HepG2 (cell line): ENCODE results near the gene TFB1M. TPM values are rescaled to one million over a fixed set of nuclear protein-coding genes. Genes with fewer than 3 reads are reported as not detected.
A peak's percentile ranks its signal among the peaks of the same experiment; 100 is the strongest.

ENCODE experiments used
- ARNTL ChIP-seq: sonication (generic); formaldehyde crosslinking; IDR thresholded peaks from 2 replicates; pipeline ENCODE4 v1.4.0; 2020; ENCODE audit warnings: mild to moderate bottlenecking, missing genetic modification reagents
- BRCA1 ChIP-seq: sonication (generic); formaldehyde crosslinking; IDR thresholded peaks from 2 replicates; pipeline ENCODE4 v1.4.0; 2020; ENCODE audit warnings: missing genetic modification reagents
- E2F1 ChIP-seq: sonication (generic); formaldehyde crosslinking; IDR thresholded peaks from 2 replicates; pipeline ENCODE4 v1.5.0; 2020; ENCODE audit warnings: missing genetic modification reagents
- FOXP4 ChIP-seq: sonication (generic); formaldehyde crosslinking; IDR thresholded peaks from 2 replicates; pipeline ENCODE4 v1.4.0; 2020; ENCODE audit warnings: missing genetic modification reagents
- GZF1 ChIP-seq: sonication (generic); formaldehyde crosslinking; IDR thresholded peaks from 2 replicates; pipeline ENCODE4 v1.5.1; 2020; ENCODE audit warnings: mild to moderate bottlenecking, missing genetic modification reagents
- HHEX ChIP-seq: IDR thresholded peaks from 2 replicates; pipeline ENCODE4 v1.6.1; 2016; ENCODE audit warnings: control low read depth
- LRRFIP1 ChIP-seq: sonication (generic); formaldehyde crosslinking; conservative IDR thresholded peaks from 2 replicates; pipeline ENCODE4 v1.4.0; 2020; ENCODE audit warnings: missing genetic modification reagents
- MTF2 ChIP-seq: sonication (generic); formaldehyde crosslinking; IDR thresholded peaks from 2 replicates; pipeline ENCODE4 v1.5.0; 2020; ENCODE audit warnings: missing genetic modification reagents, borderline replicate concordance
- NCOA2 ChIP-seq: sonication (generic); formaldehyde crosslinking; IDR thresholded peaks from 2 replicates; pipeline ENCODE4 v1.8.0; 2022; ENCODE audit warnings: inconsistent platforms
- POLR2A ChIP-seq, 2 experiments: IDR thresholded peaks; 2 replicates each; pipeline ENCODE4 v1.6.1; 2011; ENCODE audit warnings: low read depth in 2 of 2, low read length in 2 of 2, mild to moderate bottlenecking in 1 of 2, moderate library complexity in 1 of 2; ENCODE audit not compliant: insufficient read depth in 1 of 2
- RBFOX2 ChIP-seq: fragments of 200-400 bp; formaldehyde crosslinking; IDR thresholded peaks from 2 replicates; pipeline ENCODE4 v1.6.1; 2017; ENCODE audit warnings: low read depth, mild to moderate bottlenecking, low read length
- RCOR2 ChIP-seq: IDR thresholded peaks from 2 replicates; pipeline ENCODE4 v1.6.1; 2016; ENCODE audit warnings: missing biosample characterization, missing genetic modification reagents
- SIN3A ChIP-seq: IDR thresholded peaks from 2 replicates; pipeline ENCODE4 v1.6.1; 2011; ENCODE audit warnings: low read depth, mild to moderate bottlenecking, control low read depth, low read length, borderline replicate concordance
- ZBTB42 ChIP-seq: sonication (generic); formaldehyde crosslinking; IDR thresholded peaks from 2 replicates; pipeline ENCODE4 v1.5.0; 2020; ENCODE audit warnings: mild to moderate bottlenecking, missing genetic modification reagents
- ZNF333 ChIP-seq: sonication (generic); formaldehyde crosslinking; IDR thresholded peaks from 2 replicates; pipeline ENCODE4 v1.4.0; 2020; ENCODE audit warnings: mild to moderate bottlenecking, missing genetic modification reagents, borderline replicate concordance
- ZNF501 ChIP-seq: sonication (generic); formaldehyde crosslinking; IDR thresholded peaks from 2 replicates; pipeline ENCODE4 v1.5.1; 2020; ENCODE audit warnings: mild to moderate bottlenecking, moderate library complexity, missing genetic modification reagents
- ZNF503 ChIP-seq: sonication (generic); formaldehyde crosslinking; IDR thresholded peaks from 2 replicates; pipeline ENCODE4 v1.4.0; 2020; ENCODE audit warnings: missing genetic modification reagents
- polyA plus RNA-seq, 8 experiments: library from polyadenylated mRNA; depleted of rRNA in 3 of 8; stranded (reverse) in 7 of 8; unstranded in 1 of 8; fragments of >200 nt; fragmentation: Illumina TruSeq in 4 of 8; extraction: Trizol in 4 of 8; gene quantifications; 2 replicates each; pipeline versions ENCODE4 v1.2.1 to v1.2.3, GENCODE V29; 2011 to 2016; ENCODE audit warnings: low read depth in 4 of 8, missing spikeins in 1 of 8, mixed read lengths in 1 of 8; ENCODE audit not compliant: insufficient read depth in 1 of 8
- total RNA-seq, 5 experiments: library from RNA; depleted of rRNA; stranded (reverse); fragments of >200 nt; fragmentation: Illumina TruSeq; extraction: Trizol; gene quantifications; 2 replicates each; pipeline ENCODE4 v1.2.3, GENCODE V29; 2016; ENCODE audit warnings: low read depth in 1 of 5
- TF ChIP-seq, protein P1 (sequence below): sonication (generic); formaldehyde crosslinking; conservative IDR thresholded peaks from 2 replicates; pipeline ENCODE4 v1.4.0; 2020; ENCODE audit warnings: mild to moderate bottlenecking, missing genetic modification reagents, moderate library complexity

The TFB1M gene
- total and polyA plus RNA-seq, 2 of the 13 experiments (the other 11 are each of a cell fraction or from before 2014, with no cell fraction given): 91.4 to 122 TPM

DNA sequence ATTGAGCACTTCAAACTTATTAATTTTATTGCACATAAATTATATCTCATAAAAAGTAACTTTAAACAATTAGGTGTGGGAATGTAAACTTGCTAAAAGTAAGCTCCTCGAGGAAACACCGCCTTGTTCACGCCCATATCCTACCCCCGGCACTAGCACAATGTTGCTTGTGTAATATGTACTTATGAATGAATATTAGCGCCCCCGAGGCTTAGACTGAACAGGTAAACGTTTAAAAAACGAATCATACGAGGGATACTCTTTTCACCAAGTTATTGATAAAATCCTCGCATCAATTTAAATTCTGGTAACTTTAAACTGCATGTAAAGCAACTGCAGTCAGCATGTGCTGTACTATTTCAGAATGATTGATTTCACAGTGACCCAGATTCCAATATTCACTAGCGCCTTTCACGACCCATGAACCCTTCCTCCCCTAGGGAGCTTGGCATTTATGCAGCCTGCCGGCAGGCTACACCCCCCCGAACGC is 637 bp downstream of the TFB1M start (continued):
- TF ChIP-seq ZNF333 (CRISPR knock-in tag): no peak
- TF ChIP-seq FOXP4 (CRISPR knock-in tag): no peak; the same call in 1 of the 2 replicates
- TF ChIP-seq ZNF501 (CRISPR knock-in tag): no peak
- TF ChIP-seq RCOR2 (CRISPR knock-in tag): 0 out of 2 replicates have a peak, but pooled peaks have one; percentile 10
- no peak for TF ChIP-seq NCOA2 (CRISPR knock-in tag)
- TF ChIP-seq, protein P1, sequence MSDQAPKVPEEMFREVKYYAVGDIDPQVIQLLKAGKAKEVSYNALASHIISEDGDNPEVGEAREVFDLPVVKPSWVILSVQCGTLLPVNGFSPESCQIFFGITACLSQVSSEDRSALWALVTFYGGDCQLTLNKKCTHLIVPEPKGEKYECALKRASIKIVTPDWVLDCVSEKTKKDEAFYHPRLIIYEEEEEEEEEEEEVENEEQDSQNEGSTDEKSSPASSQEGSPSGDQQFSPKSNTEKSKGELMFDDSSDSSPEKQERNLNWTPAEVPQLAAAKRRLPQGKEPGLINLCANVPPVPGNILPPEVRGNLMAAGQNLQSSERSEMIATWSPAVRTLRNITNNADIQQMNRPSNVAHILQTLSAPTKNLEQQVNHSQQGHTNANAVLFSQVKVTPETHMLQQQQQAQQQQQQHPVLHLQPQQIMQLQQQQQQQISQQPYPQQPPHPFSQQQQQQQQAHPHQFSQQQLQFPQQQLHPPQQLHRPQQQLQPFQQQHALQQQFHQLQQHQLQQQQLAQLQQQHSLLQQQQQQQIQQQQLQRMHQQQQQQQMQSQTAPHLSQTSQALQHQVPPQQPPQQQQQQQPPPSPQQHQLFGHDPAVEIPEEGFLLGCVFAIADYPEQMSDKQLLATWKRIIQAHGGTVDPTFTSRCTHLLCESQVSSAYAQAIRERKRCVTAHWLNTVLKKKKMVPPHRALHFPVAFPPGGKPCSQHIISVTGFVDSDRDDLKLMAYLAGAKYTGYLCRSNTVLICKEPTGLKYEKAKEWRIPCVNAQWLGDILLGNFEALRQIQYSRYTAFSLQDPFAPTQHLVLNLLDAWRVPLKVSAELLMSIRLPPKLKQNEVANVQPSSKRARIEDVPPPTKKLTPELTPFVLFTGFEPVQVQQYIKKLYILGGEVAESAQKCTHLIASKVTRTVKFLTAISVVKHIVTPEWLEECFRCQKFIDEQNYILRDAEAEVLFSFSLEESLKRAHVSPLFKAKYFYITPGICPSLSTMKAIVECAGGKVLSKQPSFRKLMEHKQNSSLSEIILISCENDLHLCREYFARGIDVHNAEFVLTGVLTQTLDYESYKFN: peak; percentile 16
- no peak for TF ChIP-seq HHEX (CRISPR knock-in tag)
- peak; percentile 22; the same call in 1 of the 2 replicates for TF ChIP-seq GZF1 (CRISPR knock-in tag)
- TF ChIP-seq SIN3A: 0 out of 2 replicates have a peak, but pooled peaks have one; percentile 58
- no peak for TF ChIP-seq BRCA1 (CRISPR knock-in tag)
- no peak; the same call in 1 of the 2 replicates for TF ChIP-seq E2F1 (CRISPR knock-in tag)
- peak; percentile 75; the same call in 1 of the 2 replicates for TF ChIP-seq ZBTB42
- peak; percentile 27; the same call in 1 of the 2 replicates for TF ChIP-seq ARNTL (CRISPR knock-in tag)
- peak; percentile 27 for TF ChIP-seq RBFOX2
- TF ChIP-seq MTF2: no peak
- TF ChIP-seq POLR2A (IDR thresholded peaks at IDR 0.05; ENCODE audit: insufficient read depth in 1 of 2, low read depth in 2 of 2, low read length in 2 of 2): no peak
- no peak for TF ChIP-seq LRRFIP1 (CRISPR knock-in tag)
- TF ChIP-seq ZNF503 (CRISPR knock-in tag): 0 out of 2 replicates have a peak, but pooled peaks have one; percentile 49
